ENCODE results near the gene KRT35.

Gene KRT35

GRCh38 chr17:41456204-41456603, 24.7 kb downstream of the KRT35 start:
- no peak for TF ChIP-seq CTCF (IDR thresholded peaks at IDR 0.05; ENCODE audit: insufficient read depth, missing control alignments)
- DNase-seq (ENCODE audit: insufficient read length, low spot score) (no peak), FAIRE-seq (no peak)

- DNase-seq (ENCODE audit: insufficient read length, low spot score) = no peak
- no peak for TF ChIP-seq CTCF (IDR thresholded peaks at IDR 0.05; ENCODE audit: insufficient read depth, missing control alignments)
- FAIRE-seq = no peak
Measured at GRCh38 chr17:41455236-41455635, 25.7 kb downstream of the KRT35 start.

GRCh38 chr17:41453066-41453465, 27.9 kb downstream of the KRT35 start:
- no peak for FAIRE-seq
- no peak for DNase-seq (ENCODE audit: insufficient read length, low spot score)
- no peak for TF ChIP-seq CTCF (IDR thresholded peaks at IDR 0.05; ENCODE audit: insufficient read depth, missing control alignments)

GRCh38 chr17:41452281-41452680, 28.7 kb downstream of the KRT35 start:
- FAIRE-seq (no peak), DNase-seq (ENCODE audit: insufficient read length, low spot score) (no peak)
- TF ChIP-seq CTCF (IDR thresholded peaks at IDR 0.05; ENCODE audit: insufficient read depth, missing control alignments) = no peak

GRCh38 chr17:41451154-41451728, 29.7 kb downstream of the KRT35 start:
- DNase-seq (ENCODE audit: insufficient read length, low spot score) (no peak), FAIRE-seq (no peak)
- TF ChIP-seq CTCF (IDR thresholded peaks at IDR 0.05; ENCODE audit: insufficient read depth, missing control alignments) = no peak

GRCh38 chr17:41449008-41449407, 31.9 kb downstream of the KRT35 start:
- FAIRE-seq = no peak
- DNase-seq (ENCODE audit: insufficient read length, low spot score) = no peak
- TF ChIP-seq CTCF (IDR thresholded peaks at IDR 0.05; ENCODE audit: insufficient read depth, missing control alignments) = no peak

GRCh38 chr17:41448506-41448905, 32.4 kb downstream of the KRT35 start:
- FAIRE-seq (no peak), DNase-seq (ENCODE audit: insufficient read length, low spot score) (no peak)
- no peak for TF ChIP-seq CTCF (IDR thresholded peaks at IDR 0.05; ENCODE audit: insufficient read depth, missing control alignments)

Data from D721Med (cell line).